ENCODE results near the gene RNF5. TPM values are rescaled to one million over a fixed set of nuclear protein-coding genes. Genes with fewer than 3 reads are reported as not detected.
A peak's percentile ranks its signal among the peaks of the same experiment; 100 is the strongest.

RNF5 gene
- total RNA-seq, 2 donors from 2014 or later: 98.6 to 129 TPM

- WGBS: 0% methylated on average over 20 of the region's 25 CpGs
- Histone ChIP-seq H3K27ac (peak overlapping the region; percentile 99), H3K36me3 (no peaks in the 10 kb centered on the region), H3K9me3 (no peaks in the 10 kb centered on the region), H3K4me3 (peak overlapping the region; percentile 57 to 63), H3K4me1 (replicated peaks) (no peaks in the 10 kb centered on the region), H3K27me3 (replicated peaks; ENCODE audit: insufficient read depth) (no peaks in the 10 kb centered on the region)
- intact Hi-C loops (cut with DNase I): loop anchor here (2.0 to 5.0 kb wide), 2 partner anchors 77 to 777 kb away; no protein-coding TSS in a partner anchor
- TF ChIP-seq, protein P1, sequence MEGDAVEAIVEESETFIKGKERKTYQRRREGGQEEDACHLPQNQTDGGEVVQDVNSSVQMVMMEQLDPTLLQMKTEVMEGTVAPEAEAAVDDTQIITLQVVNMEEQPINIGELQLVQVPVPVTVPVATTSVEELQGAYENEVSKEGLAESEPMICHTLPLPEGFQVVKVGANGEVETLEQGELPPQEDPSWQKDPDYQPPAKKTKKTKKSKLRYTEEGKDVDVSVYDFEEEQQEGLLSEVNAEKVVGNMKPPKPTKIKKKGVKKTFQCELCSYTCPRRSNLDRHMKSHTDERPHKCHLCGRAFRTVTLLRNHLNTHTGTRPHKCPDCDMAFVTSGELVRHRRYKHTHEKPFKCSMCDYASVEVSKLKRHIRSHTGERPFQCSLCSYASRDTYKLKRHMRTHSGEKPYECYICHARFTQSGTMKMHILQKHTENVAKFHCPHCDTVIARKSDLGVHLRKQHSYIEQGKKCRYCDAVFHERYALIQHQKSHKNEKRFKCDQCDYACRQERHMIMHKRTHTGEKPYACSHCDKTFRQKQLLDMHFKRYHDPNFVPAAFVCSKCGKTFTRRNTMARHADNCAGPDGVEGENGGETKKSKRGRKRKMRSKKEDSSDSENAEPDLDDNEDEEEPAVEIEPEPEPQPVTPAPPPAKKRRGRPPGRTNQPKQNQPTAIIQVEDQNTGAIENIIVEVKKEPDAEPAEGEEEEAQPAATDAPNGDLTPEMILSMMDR (IDR thresholded peaks at IDR 0.05): peak; percentile 44 to 95 (median 70)
- no peak for TF ChIP-seq POLR2A (IDR thresholded peaks at IDR 0.05)
- peak; percentile 97 for TF ChIP-seq POLR2AphosphoS5 (IDR thresholded peaks at IDR 0.05)
- peak; percentile 100 for DNase-seq (ENCODE audit: low spot score)
These were observed 17.4 kb downstream of the RNF5 start for GRCh38 chr6:32195652-32195901.

DNA sequence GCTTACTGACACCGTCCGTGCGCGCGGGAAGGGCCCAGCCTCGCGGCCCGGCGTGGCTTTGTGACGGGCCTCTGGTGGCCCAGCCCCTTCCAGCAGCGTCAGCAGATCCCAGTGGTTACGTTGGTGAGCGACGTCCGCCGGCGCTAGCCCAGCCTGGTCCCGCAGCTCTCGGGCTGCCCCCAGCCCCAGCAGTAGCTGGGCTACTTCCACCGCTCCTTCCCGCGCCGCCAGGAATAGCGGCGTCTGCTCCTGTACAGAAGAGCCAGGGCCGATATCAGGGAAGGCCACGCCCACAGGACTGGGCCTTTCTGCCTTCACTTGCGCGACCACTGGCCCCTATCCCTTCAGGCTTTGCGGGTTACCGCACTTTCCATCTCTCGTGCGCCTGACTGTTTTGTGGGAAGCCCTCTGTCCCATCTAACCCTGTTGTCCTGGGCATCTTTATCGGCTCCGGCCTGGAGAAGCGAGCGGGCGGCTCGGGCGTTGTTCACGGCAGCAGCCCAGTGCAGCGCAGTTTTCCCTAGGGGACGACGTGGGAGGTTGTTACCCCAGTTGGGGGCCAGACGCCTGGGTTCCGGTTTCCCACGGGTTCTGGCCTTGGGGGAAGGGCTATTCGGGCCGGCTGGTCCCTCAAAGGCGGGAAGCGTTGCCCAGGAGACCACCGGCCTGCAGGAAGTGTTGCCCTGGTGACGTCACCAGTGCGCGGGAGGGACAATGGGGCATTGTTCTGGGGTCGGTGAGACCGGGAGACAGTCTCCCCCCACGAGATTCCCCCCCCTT, 17.9 kb downstream of the RNF5 start:
- Histone ChIP-seq H3K9me3 (no peaks in the 10 kb centered on the region), H3K4me1 (replicated peaks) (no peaks in the 10 kb centered on the region), H3K27me3 (replicated peaks; ENCODE audit: insufficient read depth) (no peaks in the 10 kb centered on the region), H3K36me3 (no peaks in the 10 kb centered on the region), H3K27ac (peak overlapping the region; percentile 99), H3K4me3 (peak overlapping the region; percentile 57 to 63)
- 0% methylated on average over 57 of the region's 58 CpGs for WGBS
- TF ChIP-seq POLR2AphosphoS5 (IDR thresholded peaks at IDR 0.05): no peak
- TF ChIP-seq POLR2A (IDR thresholded peaks at IDR 0.05): peak; percentile 98
- TF ChIP-seq, protein P1 (IDR thresholded peaks at IDR 0.05): peak in 1 of 4 experiments; percentile 1
- peak; percentile 80 for DNase-seq (ENCODE audit: low spot score)
- intact Hi-C loops (cut with DNase I): loop anchor here (2.0 to 5.0 kb wide), 2 partner anchors 77 to 776 kb away; no protein-coding TSS in a partner anchor

- DNase-seq (ENCODE audit: low spot score): no peak
These were observed 18.7 kb downstream of the RNF5 start for GRCh38 chr6:32196682-32197616.

GRCh38 chr6:32198345-32198696, 20.1 kb downstream of the RNF5 start:
- no peaks in the 10 kb centered on the region for H3K9me3 ChIP-seq
- TF ChIP-seq, protein P1 (IDR thresholded peaks at IDR 0.05): no peak
- no peak for TF ChIP-seq POLR2A (IDR thresholded peaks at IDR 0.05)
- H3K4me1 ChIP-seq (replicated peaks): no peaks in the 10 kb centered on the region
- DNase-seq (ENCODE audit: low spot score): no peak
- WGBS: 71% methylated on average over 3 of the region's 3 CpGs
- no peaks in the 10 kb centered on the region for H3K36me3 ChIP-seq
- H3K4me3 ChIP-seq: no peak overlapping the region
- no peaks in the 10 kb centered on the region for H3K27me3 ChIP-seq (replicated peaks; ENCODE audit: insufficient read depth)
- H3K27ac ChIP-seq: no peak overlapping the region
- intact Hi-C loops (cut with DNase I): loop anchor here (5.0 kb wide), 1 partner anchor 774 kb away; no protein-coding TSS in a partner anchor

More at GRCh38 chr6:32196682-32197616, 18.7 kb downstream of the RNF5 start:
- Histone ChIP-seq H3K9me3 (no peaks in the 10 kb centered on the region), H3K4me1 (replicated peaks) (no peaks in the 10 kb centered on the region), H3K36me3 (no peaks in the 10 kb centered on the region), H3K4me3 (peak overlapping the region; percentile 57 to 63), H3K27ac (peak overlapping the region; percentile 99), H3K27me3 (replicated peaks; ENCODE audit: insufficient read depth) (no peaks in the 10 kb centered on the region)
- WGBS: 22% methylated on average over 28 of the region's 28 CpGs
- intact Hi-C loops (cut with DNase I): loop anchor here (5.0 kb wide), 1 partner anchor 775 kb away; no protein-coding TSS in a partner anchor
- TF ChIP-seq POLR2A (IDR thresholded peaks at IDR 0.05) (peak; percentile 12), POLR2AphosphoS5 (IDR thresholded peaks at IDR 0.05) (no peak)

- intact Hi-C loops (cut with DNase I): loop anchor here (5.0 kb wide), 1 partner anchor 773 kb away; no protein-coding TSS in a partner anchor
- Histone ChIP-seq H3K27ac (no peak overlapping the region), H3K4me3 (no peak overlapping the region), H3K9me3 (no peaks in the 10 kb centered on the region), H3K4me1 (replicated peaks) (no peaks in the 10 kb centered on the region), H3K27me3 (replicated peaks; ENCODE audit: insufficient read depth) (no peaks in the 10 kb centered on the region), H3K36me3 (no peaks in the 10 kb centered on the region)
- 90% methylated on average over 17 of the region's 17 CpGs for WGBS
- TF ChIP-seq, protein P1 (IDR thresholded peaks at IDR 0.05): no peak
- no peak for DNase-seq (ENCODE audit: low spot score)
These were observed 20.7 kb downstream of the RNF5 start for GRCh38 chr6:32198866-32199265.
